ENCODE data around the gene MRPS24.
"Not testable (repeated sequence)": the region's sequence is repeated elsewhere in the genome, so short reads cannot be mapped to it uniquely, and the experiment has no call there.

DNA sequence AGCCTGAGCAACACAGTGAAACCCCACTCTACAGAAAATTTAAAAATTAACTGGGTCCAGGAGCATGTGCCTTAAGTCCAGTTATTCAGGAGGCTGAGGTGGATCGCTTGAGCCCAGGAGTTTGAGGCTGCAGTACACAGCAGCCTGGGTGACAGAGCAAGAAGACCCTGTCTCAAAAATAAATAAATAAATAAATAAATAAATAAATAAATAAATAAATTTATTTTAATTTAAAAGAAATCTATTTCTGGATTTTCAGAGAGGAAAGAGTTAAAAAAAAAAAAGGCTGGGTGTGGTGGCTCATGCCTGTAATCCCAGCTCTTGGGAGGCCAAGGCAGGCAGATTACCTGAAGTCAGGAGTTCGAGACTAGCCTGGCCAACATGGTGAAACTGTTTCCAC lies 29.3 kb upstream of the MRPS24 start:
- TF ChIP-seq, protein P1, sequence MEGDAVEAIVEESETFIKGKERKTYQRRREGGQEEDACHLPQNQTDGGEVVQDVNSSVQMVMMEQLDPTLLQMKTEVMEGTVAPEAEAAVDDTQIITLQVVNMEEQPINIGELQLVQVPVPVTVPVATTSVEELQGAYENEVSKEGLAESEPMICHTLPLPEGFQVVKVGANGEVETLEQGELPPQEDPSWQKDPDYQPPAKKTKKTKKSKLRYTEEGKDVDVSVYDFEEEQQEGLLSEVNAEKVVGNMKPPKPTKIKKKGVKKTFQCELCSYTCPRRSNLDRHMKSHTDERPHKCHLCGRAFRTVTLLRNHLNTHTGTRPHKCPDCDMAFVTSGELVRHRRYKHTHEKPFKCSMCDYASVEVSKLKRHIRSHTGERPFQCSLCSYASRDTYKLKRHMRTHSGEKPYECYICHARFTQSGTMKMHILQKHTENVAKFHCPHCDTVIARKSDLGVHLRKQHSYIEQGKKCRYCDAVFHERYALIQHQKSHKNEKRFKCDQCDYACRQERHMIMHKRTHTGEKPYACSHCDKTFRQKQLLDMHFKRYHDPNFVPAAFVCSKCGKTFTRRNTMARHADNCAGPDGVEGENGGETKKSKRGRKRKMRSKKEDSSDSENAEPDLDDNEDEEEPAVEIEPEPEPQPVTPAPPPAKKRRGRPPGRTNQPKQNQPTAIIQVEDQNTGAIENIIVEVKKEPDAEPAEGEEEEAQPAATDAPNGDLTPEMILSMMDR (IDR thresholded peaks at IDR 0.05; ENCODE audit: low read depth, low read length, poor library complexity, severe bottlenecking): not testable (repeated sequence)
- TF ChIP-seq EZH2phosphoT487 (IDR thresholded peaks at IDR 0.05; ENCODE audit: borderline replicate concordance, low read length): not testable (repeated sequence)
